WERI-Rb-1 (cell line): ENCODE data around the gene KLC1.

Experiments
- DNase-seq: peaks from one replicate; pipeline ENCODE4 v3.0.0-alpha.2; 2020
- H3K27ac ChIP-seq: fragments of 250-450 bp; sonication (Bioruptor Pico); 2 replicates; pipeline ENCODE4 v1.5.1; 2020; ENCODE audit warnings: mild to moderate bottlenecking, moderate library complexity
- H3K27me3 ChIP-seq: fragments of 250-450 bp; sonication (Bioruptor Pico); 2 replicates; pipeline ENCODE4 v1.5.1; 2021; ENCODE audit warnings: mild to moderate bottlenecking, low read depth, moderate library complexity; ENCODE audit not compliant: insufficient read depth, severe bottlenecking
- H3K36me3 ChIP-seq: fragments of 250-450 bp; sonication (Bioruptor Pico); 2 replicates; pipeline ENCODE4 v1.5.1; 2020; ENCODE audit warnings: mild to moderate bottlenecking, moderate library complexity
- H3K4me3 ChIP-seq: 2 replicates; pipeline ENCODE4 v1.5.1; 2011; ENCODE audit warnings: low read depth, mild to moderate bottlenecking, control low read depth, low read length
- H3K9me3 ChIP-seq: fragments of 250-450 bp; sonication (Bioruptor Pico); 2 replicates; pipeline ENCODE4 v1.5.1; 2021; ENCODE audit warnings: mild to moderate bottlenecking, moderate library complexity; ENCODE audit not compliant: severe bottlenecking
- TF ChIP-seq, protein P1 (sequence below): IDR thresholded peaks from 2 replicates; pipeline ENCODE4 v1.5.1; 2011; ENCODE audit warnings: low read depth, mild to moderate bottlenecking, control low read depth, inconsistent platforms, low read length

The KLC1 gene

DNA sequence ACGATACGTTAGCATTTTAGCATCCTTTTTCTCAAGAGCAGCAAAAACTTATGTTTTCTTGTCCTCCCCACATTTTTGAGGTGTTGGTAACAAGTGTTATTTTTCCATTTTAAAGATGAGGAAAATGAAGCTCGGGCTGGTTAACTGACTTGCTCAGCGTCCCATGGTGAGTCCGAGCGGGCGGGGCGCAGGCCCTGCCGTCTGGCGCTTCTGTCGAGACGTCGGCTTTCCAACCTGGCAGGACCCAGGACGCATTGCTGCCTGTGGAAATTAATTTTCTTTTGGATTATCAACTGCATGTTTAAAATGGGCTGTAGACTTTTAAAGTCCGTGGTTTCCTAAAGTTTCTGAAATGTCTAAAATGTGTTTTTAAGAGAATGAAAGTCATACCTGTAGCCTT, 55.9 kb downstream of the KLC1 start:
- H3K27me3 ChIP-seq: no peaks in the 10 kb centered on the region
- H3K27ac ChIP-seq: no peak overlapping the region
- H3K9me3 ChIP-seq: no peaks in the 10 kb centered on the region
- no peak overlapping the region for H3K4me3 ChIP-seq
- DNase-seq: no peak
- peaks cover 81% of the 10 kb centered on the region for H3K36me3 ChIP-seq
- TF ChIP-seq, protein P1, sequence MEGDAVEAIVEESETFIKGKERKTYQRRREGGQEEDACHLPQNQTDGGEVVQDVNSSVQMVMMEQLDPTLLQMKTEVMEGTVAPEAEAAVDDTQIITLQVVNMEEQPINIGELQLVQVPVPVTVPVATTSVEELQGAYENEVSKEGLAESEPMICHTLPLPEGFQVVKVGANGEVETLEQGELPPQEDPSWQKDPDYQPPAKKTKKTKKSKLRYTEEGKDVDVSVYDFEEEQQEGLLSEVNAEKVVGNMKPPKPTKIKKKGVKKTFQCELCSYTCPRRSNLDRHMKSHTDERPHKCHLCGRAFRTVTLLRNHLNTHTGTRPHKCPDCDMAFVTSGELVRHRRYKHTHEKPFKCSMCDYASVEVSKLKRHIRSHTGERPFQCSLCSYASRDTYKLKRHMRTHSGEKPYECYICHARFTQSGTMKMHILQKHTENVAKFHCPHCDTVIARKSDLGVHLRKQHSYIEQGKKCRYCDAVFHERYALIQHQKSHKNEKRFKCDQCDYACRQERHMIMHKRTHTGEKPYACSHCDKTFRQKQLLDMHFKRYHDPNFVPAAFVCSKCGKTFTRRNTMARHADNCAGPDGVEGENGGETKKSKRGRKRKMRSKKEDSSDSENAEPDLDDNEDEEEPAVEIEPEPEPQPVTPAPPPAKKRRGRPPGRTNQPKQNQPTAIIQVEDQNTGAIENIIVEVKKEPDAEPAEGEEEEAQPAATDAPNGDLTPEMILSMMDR: no peak

DNA sequence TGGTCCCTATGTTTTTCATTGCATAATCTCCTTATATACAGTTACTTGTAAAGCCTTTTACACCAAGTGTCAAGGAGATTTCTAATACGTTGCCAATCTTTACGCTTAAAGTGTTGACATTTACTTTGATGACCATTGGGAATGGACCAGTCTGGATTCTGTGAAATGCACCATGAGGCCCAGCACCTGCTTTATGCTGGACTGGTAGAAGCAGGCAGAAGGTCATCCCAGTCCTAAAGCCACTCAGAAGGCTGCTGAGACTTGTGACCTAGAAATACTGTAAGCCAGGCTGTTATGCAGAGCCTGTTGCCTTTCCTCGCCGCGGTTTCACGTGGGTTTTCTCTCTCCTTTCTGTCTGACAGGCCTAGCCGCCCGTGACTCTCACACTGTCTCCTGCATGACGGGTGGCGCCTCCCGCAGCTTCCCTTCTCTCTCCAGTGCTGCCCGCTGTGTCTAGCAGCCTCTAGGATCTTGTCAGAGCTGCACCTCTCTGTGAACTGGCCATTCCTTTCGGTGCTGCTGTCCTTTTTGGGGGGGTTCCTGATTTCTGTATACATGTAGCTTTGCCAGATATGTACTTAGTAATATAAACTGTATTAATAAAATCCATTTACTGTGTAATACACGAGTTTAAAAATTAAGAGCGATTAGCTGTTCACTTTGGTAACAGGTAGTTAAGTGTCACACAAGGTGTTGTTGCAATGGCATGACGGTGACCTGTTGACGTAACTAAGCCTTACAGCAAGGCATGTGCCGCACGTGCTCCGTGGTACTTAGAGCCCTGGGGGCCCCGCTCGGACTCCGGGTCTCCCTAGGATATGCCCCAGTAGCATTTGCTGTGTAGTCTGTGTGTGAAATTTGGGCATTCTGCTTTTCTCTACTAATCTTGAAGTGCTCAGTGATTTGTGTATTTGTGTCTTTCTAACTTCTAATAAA, 56.5 kb downstream of the KLC1 start:
- DNase-seq: no peak
- Histone ChIP-seq H3K27me3 (no peaks in the 10 kb centered on the region), H3K9me3 (no peaks in the 10 kb centered on the region), H3K27ac (no peak overlapping the region), H3K4me3 (no peak overlapping the region), H3K36me3 (peaks cover 75% of the 10 kb centered on the region)
- TF ChIP-seq, protein P1: no peak

DNA sequence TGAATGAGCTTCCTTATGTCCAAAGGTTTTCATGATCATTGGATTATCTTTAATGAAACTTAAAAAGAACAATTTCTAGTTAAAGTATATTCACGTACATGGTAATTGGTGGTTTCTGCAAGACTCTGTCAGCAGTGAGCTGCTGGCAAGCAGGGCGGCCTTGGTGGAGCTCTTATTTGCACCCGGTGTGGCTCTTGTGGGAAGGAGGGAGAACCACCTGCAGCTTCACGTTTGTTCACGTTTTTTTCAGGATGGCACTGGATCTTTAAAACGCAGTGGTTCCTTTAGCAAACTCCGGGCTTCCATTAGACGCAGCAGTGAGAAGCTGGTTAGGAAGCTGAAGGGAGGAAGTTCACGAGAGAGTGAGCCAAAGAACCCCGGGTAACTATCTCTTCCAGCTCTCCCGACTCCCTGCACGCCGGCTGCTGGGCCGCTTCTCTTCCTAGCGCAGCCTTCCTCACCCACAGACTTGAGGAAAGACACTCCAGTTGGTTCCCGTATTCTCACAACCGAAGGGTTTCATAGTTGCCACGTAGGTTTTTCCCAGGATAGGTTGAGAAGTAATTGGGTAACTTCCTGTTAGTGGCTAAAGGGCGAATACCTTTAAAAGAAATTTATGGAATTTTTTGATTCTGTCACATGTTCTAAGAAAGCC, 57.9 kb downstream of the KLC1 start:
- DNase-seq: no peak
- no peaks in the 10 kb centered on the region for H3K9me3 ChIP-seq
- TF ChIP-seq, protein P1: no peak
- H3K4me3 ChIP-seq: no peak overlapping the region
- no peaks in the 10 kb centered on the region for H3K27me3 ChIP-seq
- peaks cover 66% of the 10 kb centered on the region for H3K36me3 ChIP-seq
- no peak overlapping the region for H3K27ac ChIP-seq

DNA sequence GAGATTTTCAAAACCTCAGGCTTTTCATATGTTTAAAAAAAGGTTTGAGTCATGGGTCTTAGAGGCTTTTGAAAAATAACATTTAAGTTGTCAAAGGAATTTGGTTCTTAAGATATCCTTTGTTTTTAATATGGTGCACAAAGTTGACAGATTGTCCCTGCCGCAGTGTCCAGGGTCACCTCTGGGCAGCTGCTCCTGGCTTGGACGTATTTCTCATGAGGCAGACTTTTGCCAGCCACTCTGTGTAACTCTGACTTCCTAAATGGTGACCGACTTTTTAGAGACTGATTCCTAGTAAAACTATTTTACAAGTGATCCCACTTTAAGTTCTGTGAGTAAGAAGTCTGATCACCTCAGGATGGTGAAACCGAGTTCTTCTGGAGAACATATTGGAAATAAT, 58.7 kb downstream of the KLC1 start:
- H3K4me3 ChIP-seq: no peak overlapping the region
- no peaks in the 10 kb centered on the region for H3K9me3 ChIP-seq
- H3K27ac ChIP-seq: no peak overlapping the region
- DNase-seq: no peak
- H3K36me3 ChIP-seq: peaks cover 66% of the 10 kb centered on the region
- TF ChIP-seq, protein P1: no peak
- H3K27me3 ChIP-seq: no peaks in the 10 kb centered on the region

DNA sequence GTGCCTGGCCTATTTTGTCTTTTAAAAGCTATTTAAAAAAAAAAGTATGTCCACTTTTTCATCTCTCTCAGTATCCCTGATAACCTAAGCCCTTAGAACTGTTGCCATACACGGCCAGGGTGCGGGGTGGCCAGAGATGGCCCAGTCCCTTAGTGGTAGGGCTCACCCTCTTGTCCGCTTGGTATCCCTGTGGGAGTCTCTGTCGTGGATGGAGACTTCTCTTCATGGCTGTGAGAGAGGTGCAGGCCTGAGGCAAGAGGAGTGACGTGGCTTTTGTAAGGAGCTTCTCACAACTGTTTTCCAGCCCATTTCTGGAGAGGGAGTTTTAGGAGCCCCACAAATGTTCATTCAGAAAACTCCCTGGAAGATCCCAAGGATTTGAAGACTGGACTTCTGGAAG, 59.4 kb downstream of the KLC1 start:
- no peak for DNase-seq
- H3K9me3 ChIP-seq: no peaks in the 10 kb centered on the region
- H3K27ac ChIP-seq: no peak overlapping the region
- no peak overlapping the region for H3K4me3 ChIP-seq
- H3K36me3 ChIP-seq: peaks cover 66% of the 10 kb centered on the region
- TF ChIP-seq, protein P1: no peak
- H3K27me3 ChIP-seq: no peaks in the 10 kb centered on the region
